CD4-positive, alpha-beta T cell (primary cell): ENCODE results near the gene ZNF584. TPM values are rescaled to one million over a fixed set of nuclear protein-coding genes. Genes with fewer than 3 reads are reported as not detected.

Source experiments
- ATAC-seq: fragments of 200-7000 bp; cut with Tn5 transposase; one replicate; pipeline ENCODE4 v1.10.0; 2022; ENCODE audit warnings: mild to moderate bottlenecking; ENCODE audit not compliant: poor library complexity
- CTCF ChIA-PET: fragments of 350-600 bp; sonication (Branson Sonifier 250); formaldehyde crosslinking; loops from one replicate; lab custom pipeline; 2021; ENCODE audit warnings: antibody characterized with exemption, inconsistent platforms; lab: Charles Lee
- POLR2A ChIA-PET: fragments of 350-600 bp; sonication (Branson Sonifier 250); formaldehyde crosslinking; loops from one replicate; lab custom pipeline; 2021; ENCODE audit warnings: antibody characterized with exemption, inconsistent platforms; lab: Charles Lee
- DNase-seq, 14 experiments: peaks; one replicate each; pipeline ENCODE4 v3.0.0-alpha.2; 2013 to 2020; ENCODE audit warnings: mixed read lengths in 2 of 14
- H3K27ac ChIP-seq, 2 donors: one replicate each; pipeline versions ENCODE4 v1.5.1 to v1.7.0; 2013; ENCODE audit warnings: low read length in 2 of 2, low read depth in 1 of 2, mild to moderate bottlenecking in 1 of 2
- H3K27me3 ChIP-seq, 2 experiments: 1 replicate in 1 of 2; 2 replicates in 1 of 2; pipeline versions ENCODE4 v1.6.1 to v1.7.0; 2013; ENCODE audit warnings: low read length in 2 of 2, control low read depth in 1 of 2, mild to moderate bottlenecking in 1 of 2, moderate library complexity in 1 of 2; ENCODE audit not compliant: insufficient read depth in 2 of 2, control insufficient read depth in 1 of 2
- H3K36me3 ChIP-seq: one replicate; pipeline ENCODE4 v1.6.1; 2013; ENCODE audit warnings: low read length, control low read depth; ENCODE audit not compliant: insufficient read depth
- H3K4me1 ChIP-seq: one replicate; pipeline ENCODE4 v1.6.1; 2013; ENCODE audit warnings: low read length, control low read depth; ENCODE audit not compliant: insufficient read depth
- H3K4me3 ChIP-seq: one replicate; pipeline ENCODE4 v1.5.1; 2013; ENCODE audit warnings: mild to moderate bottlenecking, low read length, moderate library complexity
- H3K9me3 ChIP-seq, 2 experiments: 1 replicate in 1 of 2; 2 replicates in 1 of 2; pipeline versions ENCODE4 v1.6.1 to v1.7.0; 2013; ENCODE audit warnings: low read length in 2 of 2, mild to moderate bottlenecking in 2 of 2, control low read depth in 1 of 2, moderate library complexity in 1 of 2; ENCODE audit not compliant: control insufficient read depth in 1 of 2, insufficient read depth in 1 of 2
- H3K27ac Mint-ChIP-seq: one replicate; pipeline ENCODE4 v1.8.0; 2020; ENCODE audit warnings: mixed read lengths
- H3K27me3 Mint-ChIP-seq: one replicate; pipeline ENCODE4 v1.8.0; 2021; ENCODE audit warnings: mixed read lengths
- H3K36me3 Mint-ChIP-seq: one replicate; pipeline ENCODE4 v1.8.0; 2021; ENCODE audit warnings: low read depth, mixed read lengths
- H3K4me1 Mint-ChIP-seq: one replicate; pipeline ENCODE4 v1.8.0; 2021; ENCODE audit warnings: low read depth, mixed read lengths
- H3K4me3 Mint-ChIP-seq: one replicate; pipeline ENCODE4 v1.8.0; 2020; ENCODE audit warnings: mild to moderate bottlenecking, mixed read lengths
- H3K9me3 Mint-ChIP-seq: one replicate; pipeline ENCODE4 v1.8.0; 2020; ENCODE audit warnings: mixed read lengths
- intact Hi-C, 2 experiments: fragments of 100-400 bp; cut with DNase I in 1 of 2; cut with micrococcal nuclease in 1 of 2; formaldehyde crosslinking; loops; one replicate each; pipeline versions ENCODE4 v1.15.1 to v1.9.0; 2023 to 2025; cut with DNase I, micrococcal nuclease
- total RNA-seq, 174 experiments: library from RNA in 2 of 174; stranded (reverse) in 2 of 174; gene quantifications; one replicate each; pipeline ENCODE4 v1.2.3 and lab custom pipeline; 2021 to 2026
- TF ChIP-seq, protein P1 (sequence below): fragments of 200-600 bp; IDR thresholded peaks from one replicate; pipeline ENCODE4 v1.8.0; 2022; ENCODE audit warnings: antibody characterized with exemption, mild to moderate bottlenecking

ZNF584 gene
- total RNA-seq, 2 experiments from 2014 or later, result 1.7 to 1.8 TPM

DNA sequence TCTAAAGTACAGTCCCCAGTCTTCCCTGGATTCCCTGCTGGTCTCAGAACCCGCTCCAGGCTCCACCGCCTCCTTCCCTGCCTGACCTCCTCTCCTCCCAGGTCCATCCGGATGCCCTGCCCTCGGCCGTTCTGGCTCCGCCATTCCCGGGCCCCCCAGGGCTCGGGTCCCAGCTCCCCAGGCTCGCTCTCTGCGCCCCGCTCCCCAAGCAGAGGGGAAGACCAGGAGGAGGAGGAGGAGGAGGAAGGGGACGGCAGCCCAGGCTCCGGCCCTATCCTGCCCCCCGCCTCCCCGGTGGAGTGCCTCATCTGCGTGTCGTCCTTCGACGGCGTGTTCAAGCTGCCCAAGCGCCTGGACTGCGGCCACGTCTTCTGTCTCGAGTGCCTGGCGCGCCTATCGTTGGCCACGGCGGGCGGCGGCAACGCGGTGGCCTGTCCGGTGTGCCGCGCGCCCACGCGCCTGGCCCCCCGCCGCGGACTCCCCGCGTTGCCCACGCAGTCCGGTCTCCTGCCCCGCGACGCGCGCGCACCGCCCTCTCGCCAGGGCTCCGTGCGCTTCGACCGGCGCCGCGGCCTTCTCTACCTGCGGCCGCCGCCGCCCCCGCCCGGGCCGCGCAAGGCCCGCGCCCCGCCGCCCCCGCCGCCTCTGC, 12.3 kb upstream of the ZNF584 start:
- H3K27me3 Mint-ChIP-seq, result peaks cover 27% of the 10 kb centered on the region

DNA sequence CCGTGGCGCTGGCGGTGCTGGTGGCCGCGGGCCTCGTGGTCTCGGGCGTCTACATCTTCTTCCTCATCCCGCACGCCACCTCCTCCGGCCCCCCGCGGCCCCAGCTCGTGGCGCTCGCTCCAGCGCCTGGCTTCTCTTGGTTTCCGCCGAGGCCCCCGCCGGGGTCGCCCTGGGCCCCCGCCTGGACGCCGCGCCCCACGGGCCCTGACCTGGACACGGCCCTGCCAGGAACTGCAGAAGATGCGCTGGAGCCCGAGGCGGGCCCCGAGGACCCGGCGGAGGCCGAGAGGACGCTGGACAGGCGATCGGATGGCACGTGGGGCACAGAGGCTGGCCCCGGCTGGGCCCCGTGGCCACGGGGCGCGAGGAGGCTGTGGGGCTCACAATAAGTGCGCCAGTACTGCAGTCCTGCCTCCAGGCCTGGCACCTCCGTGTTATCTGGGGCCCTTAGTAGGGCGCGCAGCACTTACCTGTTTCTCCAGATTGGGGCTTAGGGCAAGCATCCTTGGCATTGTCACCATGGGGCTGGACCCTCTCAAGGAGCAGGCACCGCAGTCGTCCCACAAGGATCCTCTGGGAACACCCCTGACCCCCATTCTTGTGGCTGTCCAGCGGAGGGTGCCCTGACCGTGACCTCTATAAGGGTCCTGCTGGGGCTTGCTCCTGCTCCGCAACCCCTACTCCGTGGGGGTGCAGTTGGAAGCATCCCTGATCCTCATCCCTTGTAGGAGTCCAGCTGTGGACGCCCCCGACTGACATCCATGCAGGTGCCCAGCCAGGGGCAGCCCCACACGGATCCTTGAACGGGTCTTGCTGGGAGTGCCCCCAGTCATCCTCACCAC, 11.5 kb upstream of the ZNF584 start:
- peaks cover 16 to 21% of the 10 kb centered on the region in 2 experiments for H3K27me3 ChIP-seq
- H3K4me3 ChIP-seq, result no peak overlapping the region
- no peak overlapping the region for H3K27ac ChIP-seq
- H3K9me3 ChIP-seq, result peaks cover 0 to 9% of the 10 kb centered on the region in 2 experiments
- ATAC-seq, result no peak
- Mint-ChIP-seq H3K9me3 (no peaks in the 10 kb centered on the region), H3K4me1 (peaks cover 9% of the 10 kb centered on the region), H3K36me3 (peaks cover 39% of the 10 kb centered on the region), H3K27me3 (peaks cover 29% of the 10 kb centered on the region), H3K27ac (no peak overlapping the region), H3K4me3 (no peak overlapping the region)
- CTCF ChIA-PET, result no interaction called here
- POLR2A ChIA-PET, result no interaction called here
- peaks cover 29% of the 10 kb centered on the region for H3K36me3 ChIP-seq
- TF ChIP-seq, protein P1, sequence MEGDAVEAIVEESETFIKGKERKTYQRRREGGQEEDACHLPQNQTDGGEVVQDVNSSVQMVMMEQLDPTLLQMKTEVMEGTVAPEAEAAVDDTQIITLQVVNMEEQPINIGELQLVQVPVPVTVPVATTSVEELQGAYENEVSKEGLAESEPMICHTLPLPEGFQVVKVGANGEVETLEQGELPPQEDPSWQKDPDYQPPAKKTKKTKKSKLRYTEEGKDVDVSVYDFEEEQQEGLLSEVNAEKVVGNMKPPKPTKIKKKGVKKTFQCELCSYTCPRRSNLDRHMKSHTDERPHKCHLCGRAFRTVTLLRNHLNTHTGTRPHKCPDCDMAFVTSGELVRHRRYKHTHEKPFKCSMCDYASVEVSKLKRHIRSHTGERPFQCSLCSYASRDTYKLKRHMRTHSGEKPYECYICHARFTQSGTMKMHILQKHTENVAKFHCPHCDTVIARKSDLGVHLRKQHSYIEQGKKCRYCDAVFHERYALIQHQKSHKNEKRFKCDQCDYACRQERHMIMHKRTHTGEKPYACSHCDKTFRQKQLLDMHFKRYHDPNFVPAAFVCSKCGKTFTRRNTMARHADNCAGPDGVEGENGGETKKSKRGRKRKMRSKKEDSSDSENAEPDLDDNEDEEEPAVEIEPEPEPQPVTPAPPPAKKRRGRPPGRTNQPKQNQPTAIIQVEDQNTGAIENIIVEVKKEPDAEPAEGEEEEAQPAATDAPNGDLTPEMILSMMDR, result no peak
- peaks cover 20% of the 10 kb centered on the region for H3K4me1 ChIP-seq
- DNase-seq, result no peak
- intact Hi-C loops, result no loop called here

More for the DNA sequence above, 12.3 kb upstream of the ZNF584 start:
- Mint-ChIP-seq H3K27ac (no peak overlapping the region), H3K36me3 (peaks cover 41% of the 10 kb centered on the region), H3K4me1 (peaks cover 4% of the 10 kb centered on the region), H3K9me3 (no peaks in the 10 kb centered on the region), H3K4me3 (no peak overlapping the region)
- intact Hi-C loops, result no loop called here
- peaks cover 16 to 21% of the 10 kb centered on the region in 2 experiments for H3K27me3 ChIP-seq
- ChIA-PET POLR2A (no interaction called here), CTCF (no interaction called here)
- peaks cover 33% of the 10 kb centered on the region for H3K36me3 ChIP-seq
- H3K27ac ChIP-seq, result no peak overlapping the region
- DNase-seq (no peak), ATAC-seq (no peak)
- H3K4me3 ChIP-seq, result no peak overlapping the region
- TF ChIP-seq, protein P1, result no peak
- peaks cover 0 to 9% of the 10 kb centered on the region in 2 experiments for H3K9me3 ChIP-seq
- H3K4me1 ChIP-seq, result peaks cover 14% of the 10 kb centered on the region

DNA sequence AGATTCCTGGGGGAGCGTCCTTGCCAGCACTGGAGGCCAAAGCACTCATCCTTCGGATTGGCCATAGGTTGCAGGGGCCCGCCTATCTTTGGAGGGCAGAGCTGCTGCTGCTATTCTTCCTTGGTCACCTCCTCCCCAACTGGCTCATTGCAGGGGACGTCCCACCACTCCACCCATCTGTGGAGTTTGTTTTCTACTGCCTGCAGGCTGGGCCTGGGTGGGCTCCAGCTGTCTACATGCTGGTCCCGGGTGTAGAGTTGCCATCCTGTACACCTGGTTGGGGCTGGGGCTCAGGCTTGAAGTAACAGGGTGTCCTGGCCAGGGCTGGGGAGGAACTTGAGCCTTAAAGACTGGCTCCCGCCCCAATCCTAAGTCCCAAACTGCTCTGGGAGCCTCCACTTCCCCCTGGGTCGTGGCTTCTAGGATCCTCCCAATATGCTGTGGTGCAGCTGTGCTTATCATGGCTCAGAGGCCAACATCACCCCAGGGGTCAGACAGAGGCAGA, 10.9 kb upstream of the ZNF584 start:
- H3K27ac ChIP-seq, result no peak overlapping the region
- no peak for ATAC-seq
- peaks cover 0 to 9% of the 10 kb centered on the region in 2 experiments for H3K9me3 ChIP-seq
- Mint-ChIP-seq H3K27me3 (peaks cover 29% of the 10 kb centered on the region), H3K27ac (no peak overlapping the region), H3K4me1 (peaks cover 9% of the 10 kb centered on the region), H3K4me3 (no peak overlapping the region), H3K36me3 (peaks cover 36% of the 10 kb centered on the region), H3K9me3 (no peaks in the 10 kb centered on the region)
- intact Hi-C loops, result no loop called here
- CTCF ChIA-PET, result no interaction called here
- TF ChIP-seq, protein P1, result no peak
- POLR2A ChIA-PET, result no interaction called here
- H3K4me1 ChIP-seq, result peaks cover 24% of the 10 kb centered on the region
- H3K36me3 ChIP-seq, result peaks cover 25% of the 10 kb centered on the region
- H3K4me3 ChIP-seq, result no peak overlapping the region
- no peak for DNase-seq
- peaks cover 16 to 21% of the 10 kb centered on the region in 2 experiments for H3K27me3 ChIP-seq
